Type B pancreatic cell (in vitro differentiated cells): Measurements from ENCODE around the gene EHBP1. TPM values are rescaled to one million over a fixed set of nuclear protein-coding genes. Genes with fewer than 3 reads are reported as not detected.

Experiments
- DNase-seq: peaks from one replicate; pipeline ENCODE4 v3.0.0; 2021; ENCODE audit warnings: mixed read lengths; ENCODE audit not compliant: unreplicated experiment; ENCODE audit errors: extremely low spot score
- H3K27ac Mint-ChIP-seq: 2 replicates; pipeline ENCODE4 v1.8.0; 2021; ENCODE audit warnings: mild to moderate bottlenecking, mixed read lengths
- H3K27me3 Mint-ChIP-seq: 2 replicates; pipeline ENCODE4 v1.8.0; 2021; ENCODE audit warnings: mixed read lengths
- H3K36me3 Mint-ChIP-seq: 2 replicates; pipeline ENCODE4 v1.8.0; 2021; ENCODE audit warnings: mixed read lengths
- H3K4me1 Mint-ChIP-seq: one replicate; pipeline ENCODE4 v1.8.0; 2021; ENCODE audit warnings: mixed read lengths; ENCODE audit not compliant: unreplicated experiment
- H3K4me3 Mint-ChIP-seq: 2 replicates; pipeline ENCODE4 v1.8.0; 2021; ENCODE audit warnings: mild to moderate bottlenecking, mixed read lengths
- H3K9me3 Mint-ChIP-seq: 2 replicates; pipeline ENCODE4 v1.8.0; 2021; ENCODE audit warnings: mixed read lengths
- total RNA-seq: library from RNA; stranded (reverse); gene quantifications from 2 replicates; pipeline ENCODE4 v1.2.1, GENCODE V29; 2021; ENCODE audit warnings: low replicate concordance
- TF ChIP-seq, protein P1 (sequence below): fragments of 200-600 bp; sonication (generic); conservative IDR thresholded peaks from 2 replicates; pipeline ENCODE4 v1.5.0; 2021; ENCODE audit warnings: antibody characterized with exemption, mild to moderate bottlenecking

EHBP1 gene
- total RNA-seq, 1 donor from 2014 or later, result 59.2 TPM

DNA sequence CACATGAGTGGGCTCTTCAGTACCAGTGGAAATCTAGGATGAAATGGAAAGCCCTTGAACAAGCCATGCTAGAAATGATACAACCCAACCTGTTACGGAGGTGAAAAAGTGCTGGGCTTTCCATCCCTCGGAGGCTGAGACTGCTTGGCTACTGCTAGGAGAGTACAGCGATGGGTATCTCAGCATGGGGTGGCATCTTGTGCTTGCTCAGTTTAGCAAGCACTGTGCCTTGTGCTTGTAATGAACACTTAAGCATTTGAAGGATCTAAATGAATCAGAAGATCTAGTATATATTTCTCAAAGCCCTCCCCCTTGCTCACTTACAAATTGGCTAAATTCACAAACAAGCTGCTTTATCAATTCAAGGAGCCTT, 44.3 kb upstream of the EHBP1 start:
- DNase-seq, result no peak
- no peaks in the 10 kb centered on the region for H3K9me3 Mint-ChIP-seq
- H3K27ac Mint-ChIP-seq, result no peak overlapping the region
- no peaks in the 10 kb centered on the region for H3K36me3 Mint-ChIP-seq
- H3K4me1 Mint-ChIP-seq, result peaks cover 35% of the 10 kb centered on the region
- TF ChIP-seq, protein P1, sequence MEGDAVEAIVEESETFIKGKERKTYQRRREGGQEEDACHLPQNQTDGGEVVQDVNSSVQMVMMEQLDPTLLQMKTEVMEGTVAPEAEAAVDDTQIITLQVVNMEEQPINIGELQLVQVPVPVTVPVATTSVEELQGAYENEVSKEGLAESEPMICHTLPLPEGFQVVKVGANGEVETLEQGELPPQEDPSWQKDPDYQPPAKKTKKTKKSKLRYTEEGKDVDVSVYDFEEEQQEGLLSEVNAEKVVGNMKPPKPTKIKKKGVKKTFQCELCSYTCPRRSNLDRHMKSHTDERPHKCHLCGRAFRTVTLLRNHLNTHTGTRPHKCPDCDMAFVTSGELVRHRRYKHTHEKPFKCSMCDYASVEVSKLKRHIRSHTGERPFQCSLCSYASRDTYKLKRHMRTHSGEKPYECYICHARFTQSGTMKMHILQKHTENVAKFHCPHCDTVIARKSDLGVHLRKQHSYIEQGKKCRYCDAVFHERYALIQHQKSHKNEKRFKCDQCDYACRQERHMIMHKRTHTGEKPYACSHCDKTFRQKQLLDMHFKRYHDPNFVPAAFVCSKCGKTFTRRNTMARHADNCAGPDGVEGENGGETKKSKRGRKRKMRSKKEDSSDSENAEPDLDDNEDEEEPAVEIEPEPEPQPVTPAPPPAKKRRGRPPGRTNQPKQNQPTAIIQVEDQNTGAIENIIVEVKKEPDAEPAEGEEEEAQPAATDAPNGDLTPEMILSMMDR, result no peak
- no peaks in the 10 kb centered on the region for H3K27me3 Mint-ChIP-seq
- no peak overlapping the region for H3K4me3 Mint-ChIP-seq

GRCh38 chr2:62662131-62662530, 43.4 kb upstream of the EHBP1 start:
- TF ChIP-seq, protein P1, result no peak
- Mint-ChIP-seq H3K4me3 (no peak overlapping the region), H3K4me1 (peaks cover 35% of the 10 kb centered on the region), H3K9me3 (no peaks in the 10 kb centered on the region), H3K36me3 (no peaks in the 10 kb centered on the region), H3K27me3 (no peaks in the 10 kb centered on the region), H3K27ac (no peak overlapping the region)
- no peak for DNase-seq

- Mint-ChIP-seq H3K27ac (no peak overlapping the region), H3K4me3 (no peak overlapping the region), H3K27me3 (no peaks in the 10 kb centered on the region), H3K36me3 (no peaks in the 10 kb centered on the region), H3K4me1 (peaks cover 35% of the 10 kb centered on the region), H3K9me3 (no peaks in the 10 kb centered on the region)
- TF ChIP-seq, protein P1, result no peak
- no peak for DNase-seq
Observed at GRCh38 chr2:62662554-62662953, 43.0 kb upstream of the EHBP1 start.

DNA sequence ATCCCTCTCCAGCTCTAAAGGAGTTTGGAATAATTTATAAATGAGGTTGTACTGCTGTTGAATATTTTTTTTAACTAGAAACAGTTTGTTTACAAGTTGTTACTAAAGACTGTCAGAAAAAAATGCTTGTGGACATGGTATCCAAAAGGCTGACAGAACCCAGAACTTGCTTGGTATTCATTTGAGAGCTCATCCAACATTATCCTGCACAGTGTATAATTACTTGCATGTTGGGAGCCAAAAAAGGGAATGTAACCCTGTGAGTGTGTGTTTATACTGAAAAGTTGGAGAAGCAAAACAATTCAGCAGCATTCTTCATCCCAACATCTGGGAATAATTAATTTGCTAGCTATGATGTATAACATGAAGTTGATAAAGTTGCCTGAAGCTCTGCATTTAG, 42.1 kb upstream of the EHBP1 start:
- no peak for DNase-seq
- TF ChIP-seq, protein P1, result no peak
- no peak overlapping the region for H3K4me3 Mint-ChIP-seq
- H3K36me3 Mint-ChIP-seq, result no peaks in the 10 kb centered on the region
- no peak overlapping the region for H3K27ac Mint-ChIP-seq
- H3K9me3 Mint-ChIP-seq, result no peaks in the 10 kb centered on the region
- H3K4me1 Mint-ChIP-seq, result peaks cover 35% of the 10 kb centered on the region
- H3K27me3 Mint-ChIP-seq, result no peaks in the 10 kb centered on the region

- TF ChIP-seq, protein P1, result no peak
- Mint-ChIP-seq H3K27ac (peak overlapping the region; percentile 3), H3K27me3 (no peaks in the 10 kb centered on the region), H3K9me3 (no peaks in the 10 kb centered on the region), H3K4me3 (peak overlapping the region; percentile 3), H3K4me1 (peaks cover 35% of the 10 kb centered on the region), H3K36me3 (no peaks in the 10 kb centered on the region)
- no peak for DNase-seq
Observed at GRCh38 chr2:62663920-62664795, 41.4 kb upstream of the EHBP1 start.
